HepG2 (cell line): Measurements from ENCODE around the gene SIRPA. TPM values are rescaled to one million over a fixed set of nuclear protein-coding genes. Genes with fewer than 3 reads are reported as not detected.

Experiments
- ATAC-seq: fragments of 200-7000 bp; cut with Tn5 transposase; 3 replicates; pipeline ENCODE4 v1.9.1; 2020; ENCODE audit warnings: mild to moderate bottlenecking, moderate library complexity
- BruUV-seq: library from RNA; stranded (reverse); fragments of 400-500 nt; replicated peaks from 2 replicates; lab custom pipeline; 2021; lab: Mats Ljungman, UMichigan
- CTCF ChIA-PET: fragments of 300-600 bp; formaldehyde crosslinking; extraction: SDS; loops from one replicate; lab custom pipeline; 2021; ENCODE audit warnings: low total read pairs, inconsistent platforms, low intra/inter-chr PET ratio; lab: Yijun Ruan, JAX
- POLR2A ChIA-PET: fragments of 350-600 bp; sonication (Branson Sonifier 250); formaldehyde crosslinking; loops from one replicate; lab custom pipeline; 2020; ENCODE audit warnings: antibody characterized with exemption, inconsistent platforms; lab: Yijun Ruan, JAX
- DNase-seq: peaks from one replicate; pipeline ENCODE4 v3.0.0-alpha.2; 2015; ENCODE audit warnings: low spot score
- FAIRE-seq: peaks from 3 replicates; lab custom pipeline; 2011; peaks lifted over from hg19 to GRCh38; lab: Jason Lieb, UNC
- H2AFZ ChIP-seq: one replicate; pipeline ENCODE4 v1.6.1; 2011; ENCODE audit warnings: low read length, inconsistent platforms
- H3K27ac ChIP-seq: fragments of 300-600 bp; 3 replicates; pipeline ENCODE4 v1.8.0; 2011; ENCODE audit warnings: mixed run types, mild to moderate bottlenecking, mixed read lengths, low read length, inconsistent platforms; ENCODE audit not compliant: insufficient read depth; ENCODE audit errors: extremely low read length
- H3K27me3 ChIP-seq, 2 experiments: fragments of 200-600 bp in 1 of 2; 2 replicates in 1 of 2; 3 replicates in 1 of 2; pipeline versions ENCODE4 v1.6.0 to v1.8.0; 2011; ENCODE audit warnings: low read length in 2 of 2, mild to moderate bottlenecking in 2 of 2, moderate library complexity in 2 of 2, inconsistent platforms in 1 of 2; ENCODE audit not compliant: insufficient read depth in 2 of 2, control insufficient read depth in 1 of 2
- H3K36me3 ChIP-seq, 2 experiments: fragments of 200-600 bp in 1 of 2; replicated peaks in 1 of 2; 2 replicates in 1 of 2; 3 replicates in 1 of 2; pipeline versions ENCODE4 v1.5.1 to v1.8.0; 2011; ENCODE audit warnings: low read length in 2 of 2, inconsistent platforms in 1 of 2; ENCODE audit not compliant: insufficient read depth in 2 of 2, control insufficient read depth in 1 of 2
- H3K4me1 ChIP-seq: 2 replicates; pipeline ENCODE4 v1.5.1; 2012; ENCODE audit warnings: low read length, inconsistent platforms; ENCODE audit not compliant: insufficient read depth
- H3K4me2 ChIP-seq: 2 replicates; pipeline ENCODE4 v1.6.0; 2011; ENCODE audit warnings: low read depth, low read length, inconsistent platforms
- H3K4me3 ChIP-seq, 3 experiments: fragments of 200-600 bp in 1 of 3; sonication (generic), shearing (Covaris generic) in 1 of 3; replicated peaks in 1 of 3; 2 replicates each; pipeline ENCODE4 v1.5.1; 2011 to 2016; ENCODE audit warnings: low read length in 3 of 3, inconsistent platforms in 2 of 3, low read depth in 2 of 3, mild to moderate bottlenecking in 2 of 3, control low read depth in 1 of 3, mixed read lengths in 1 of 3; ENCODE audit not compliant: insufficient read depth in 1 of 3
- H3K79me2 ChIP-seq: one replicate; pipeline ENCODE4 v1.6.1; 2011; ENCODE audit warnings: low read length, inconsistent platforms; ENCODE audit not compliant: insufficient read depth
- H3K9ac ChIP-seq: 2 replicates; pipeline ENCODE4 v1.6.0; 2011; ENCODE audit warnings: mild to moderate bottlenecking, low read depth, low read length, inconsistent platforms; ENCODE audit not compliant: insufficient read depth
- H3K9me3 ChIP-seq: 2 replicates; pipeline ENCODE4 v1.5.1; 2012; ENCODE audit warnings: mild to moderate bottlenecking, low read length
- H4K20me1 ChIP-seq: 2 replicates; pipeline ENCODE4 v1.6.0; 2011; ENCODE audit warnings: inconsistent platforms, mild to moderate bottlenecking, low read length, moderate library complexity; ENCODE audit not compliant: insufficient read depth
- DMAP1 ChIP-seq: IDR thresholded peaks from 2 replicates; pipeline ENCODE4 v1.6.1; 2016
- EEA1 ChIP-seq: sonication (generic); formaldehyde crosslinking; IDR thresholded peaks from 2 replicates; pipeline ENCODE4 v1.5.1; 2020; ENCODE audit warnings: mild to moderate bottlenecking, missing genetic modification reagents, borderline replicate concordance
- HMG20A ChIP-seq: IDR thresholded peaks from 2 replicates; pipeline ENCODE4 v1.6.1; 2016; ENCODE audit warnings: borderline replicate concordance
- RFX1 ChIP-seq: fragments of 450-650 bp; IDR thresholded peaks from 2 replicates; pipeline ENCODE4 v1.6.1; 2017
- SAFB2 ChIP-seq: sonication (generic); formaldehyde crosslinking; IDR thresholded peaks from 2 replicates; pipeline ENCODE4 v1.5.1; 2020; ENCODE audit warnings: missing genetic modification reagents, low read depth, mild to moderate bottlenecking, borderline replicate concordance
- ZNF629 ChIP-seq: sonication (generic); formaldehyde crosslinking; conservative IDR thresholded peaks from 2 replicates; pipeline ENCODE4 v1.5.0; 2020; ENCODE audit warnings: missing genetic modification reagents
- ZNF878 ChIP-seq: sonication (generic); formaldehyde crosslinking; IDR thresholded peaks from 2 replicates; pipeline ENCODE4 v1.8.1; 2023; ENCODE audit warnings: mild to moderate bottlenecking, missing genetic modification reagents, moderate library complexity
- WGBS: methylation state at CpG from one replicate; pipeline ENCODE4 v1.1.6; 2017; ENCODE audit warnings: low lambda C conversion rate; 5-methylcytosine and 5-hydroxymethylcytosine counted together
- in situ Hi-C: cut with HindIII; loops from 2 replicates; pipeline ENCODE4 v1.10.0; 2017; ENCODE audit warnings: low pct_unique_long_range_greater_than_20kb; ENCODE audit not compliant: extremely low pct_ligation_motif_present
- intact Hi-C: fragments of 100-400 bp; cut with micrococcal nuclease; formaldehyde crosslinking; loops from one replicate; pipeline ENCODE4 v1.10.0; 2022; ENCODE audit not compliant: unreplicated experiment
- polyA plus RNA-seq, 8 experiments: library from polyadenylated mRNA; depleted of rRNA in 3 of 8; stranded (reverse) in 7 of 8; unstranded in 1 of 8; fragments of >200 nt; fragmentation: Illumina TruSeq in 4 of 8; extraction: Trizol in 4 of 8; gene quantifications; 2 replicates each; pipeline versions ENCODE4 v1.2.1 to v1.2.3, GENCODE V29; 2011 to 2016; ENCODE audit warnings: low read depth in 4 of 8, missing spikeins in 1 of 8, mixed read lengths in 1 of 8; ENCODE audit not compliant: insufficient read depth in 1 of 8
- total RNA-seq, 5 experiments: library from RNA; depleted of rRNA; stranded (reverse); fragments of >200 nt; fragmentation: Illumina TruSeq; extraction: Trizol; gene quantifications; 2 replicates each; pipeline ENCODE4 v1.2.3, GENCODE V29; 2016; ENCODE audit warnings: low read depth in 1 of 5
- TF ChIP-seq, protein P1 (sequence below): sonication (generic); formaldehyde crosslinking; IDR thresholded peaks from 2 replicates; pipeline ENCODE4 v1.4.0; 2020; ENCODE audit warnings: missing genetic modification reagents

The SIRPA gene
- total and polyA plus RNA-seq, 2 of the 13 experiments (the other 11 are each of a cell fraction or from before 2014, with no cell fraction given) = 7.2 to 17.6 TPM

DNA sequence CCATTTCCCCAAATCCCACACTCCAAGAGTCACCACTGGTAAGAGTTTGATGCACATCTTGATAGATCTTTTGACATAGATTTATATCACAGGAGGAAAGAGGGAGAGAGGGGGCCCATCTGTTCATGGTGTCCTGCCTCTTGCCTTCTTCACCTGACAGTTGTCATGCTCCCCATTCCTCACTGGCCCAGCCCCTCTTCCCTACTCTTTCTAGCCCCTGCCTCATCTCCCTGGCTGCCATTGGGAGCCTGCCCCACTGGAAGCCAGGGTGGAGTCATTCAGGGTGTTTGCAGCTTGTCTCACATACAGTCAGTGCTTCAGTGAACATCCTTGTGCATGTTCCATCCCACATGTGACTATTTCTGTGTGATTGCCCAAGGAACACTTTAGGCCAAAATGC is 27.6 kb downstream of the SIRPA start:
- Histone ChIP-seq H3K79me2 (no peaks in the 10 kb centered on the region), H3K36me3 (peaks cover 0 to 8% of the 10 kb centered on the region in 2 experiments; a peak in 1 of 5 replicates), H3K9me3 (no peaks in the 10 kb centered on the region), H3K4me2 (no peak overlapping the region), H2AFZ (no peak overlapping the region), H3K27me3 (no peaks in the 10 kb centered on the region), H3K4me1 (peaks cover 15% of the 10 kb centered on the region), H3K4me3 (no peak overlapping the region), H4K20me1 (no peaks in the 10 kb centered on the region), H3K27ac (no peak overlapping the region), H3K9ac (no peak overlapping the region)
- in situ Hi-C loops = no loop called here
- intact Hi-C loops = no loop called here
- DNase-seq (no peak), FAIRE-seq (no peak), ATAC-seq (no peak)
- TF ChIP-seq EEA1 (CRISPR knock-in tag) = no peak
- CTCF ChIA-PET = no interaction called here
- BruUV-seq = no TSS peak
- POLR2A ChIA-PET = no interaction called here

DNA sequence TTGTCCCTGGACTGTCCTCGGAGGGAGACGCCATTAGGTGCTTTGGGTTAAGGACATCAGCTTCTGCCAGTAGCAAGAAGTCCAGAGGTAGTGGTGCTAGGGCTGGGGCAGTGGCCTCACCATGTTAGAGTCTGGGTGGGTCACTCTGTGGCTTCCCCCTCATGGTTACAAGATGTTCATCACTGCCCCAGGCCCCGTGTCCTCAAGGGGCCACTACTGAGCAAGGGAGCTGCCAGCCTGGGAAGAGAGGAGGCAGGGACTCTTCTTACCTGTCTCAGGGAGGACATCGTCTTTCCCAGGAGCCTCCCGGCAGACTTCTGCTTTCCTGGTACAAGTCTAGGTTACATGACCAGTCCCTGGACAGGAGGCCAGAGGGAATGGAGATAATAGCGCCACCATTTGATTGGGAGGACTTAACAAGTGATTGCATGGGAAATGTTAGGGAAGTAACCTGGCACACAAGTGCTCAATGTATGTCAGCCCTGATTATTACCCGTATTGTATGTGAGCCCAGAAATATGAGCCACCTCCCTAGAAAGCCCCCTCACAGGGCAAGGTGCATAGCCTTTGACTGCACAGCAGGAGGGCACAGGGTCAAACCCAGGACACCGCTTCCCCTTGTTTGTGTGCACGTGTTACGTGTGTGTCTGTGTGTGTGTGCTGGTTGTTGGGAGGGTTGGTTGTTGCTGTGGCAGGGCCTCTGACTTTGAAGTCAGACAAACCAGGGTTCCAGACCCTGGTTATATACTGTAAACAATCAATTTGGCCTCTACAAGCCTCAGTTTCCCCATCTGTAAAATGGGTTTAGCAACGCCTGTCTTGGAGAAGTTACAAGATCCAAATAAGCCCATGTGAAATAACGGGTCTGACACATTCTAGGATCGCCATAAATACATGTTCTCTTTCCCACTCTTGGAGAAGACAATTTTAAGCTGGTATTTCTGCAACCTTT is 30.0 kb downstream of the SIRPA start:
- WGBS = 85% methylated on average over 13 of the region's 13 CpGs
- CTCF ChIA-PET = no interaction called here
- TF ChIP-seq ZNF629 (CRISPR knock-in tag) (peak; percentile 90), ZNF878 (CRISPR knock-in tag) (no peak), SAFB2 (no peak), HMG20A (CRISPR knock-in tag) (no peak), DMAP1 (CRISPR knock-in tag) (no peak), RFX1 (no peak)
- TF ChIP-seq, protein P1, sequence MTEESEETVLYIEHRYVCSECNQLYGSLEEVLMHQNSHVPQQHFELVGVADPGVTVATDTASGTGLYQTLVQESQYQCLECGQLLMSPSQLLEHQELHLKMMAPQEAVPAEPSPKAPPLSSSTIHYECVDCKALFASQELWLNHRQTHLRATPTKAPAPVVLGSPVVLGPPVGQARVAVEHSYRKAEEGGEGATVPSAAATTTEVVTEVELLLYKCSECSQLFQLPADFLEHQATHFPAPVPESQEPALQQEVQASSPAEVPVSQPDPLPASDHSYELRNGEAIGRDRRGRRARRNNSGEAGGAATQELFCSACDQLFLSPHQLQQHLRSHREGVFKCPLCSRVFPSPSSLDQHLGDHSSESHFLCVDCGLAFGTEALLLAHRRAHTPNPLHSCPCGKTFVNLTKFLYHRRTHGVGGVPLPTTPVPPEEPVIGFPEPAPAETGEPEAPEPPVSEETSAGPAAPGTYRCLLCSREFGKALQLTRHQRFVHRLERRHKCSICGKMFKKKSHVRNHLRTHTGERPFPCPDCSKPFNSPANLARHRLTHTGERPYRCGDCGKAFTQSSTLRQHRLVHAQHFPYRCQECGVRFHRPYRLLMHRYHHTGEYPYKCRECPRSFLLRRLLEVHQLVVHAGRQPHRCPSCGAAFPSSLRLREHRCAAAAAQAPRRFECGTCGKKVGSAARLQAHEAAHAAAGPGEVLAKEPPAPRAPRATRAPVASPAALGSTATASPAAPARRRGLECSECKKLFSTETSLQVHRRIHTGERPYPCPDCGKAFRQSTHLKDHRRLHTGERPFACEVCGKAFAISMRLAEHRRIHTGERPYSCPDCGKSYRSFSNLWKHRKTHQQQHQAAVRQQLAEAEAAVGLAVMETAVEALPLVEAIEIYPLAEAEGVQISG = peak; percentile 83
- TF ChIP-seq, all 625 proteins: peak for 2
- FAIRE-seq (no peak), DNase-seq (no peak), ATAC-seq (no peak)
- Histone ChIP-seq H3K36me3 (peaks cover 0 to 8% of the 10 kb centered on the region in 2 experiments; a peak in 1 of 5 replicates), H3K9me3 (no peaks in the 10 kb centered on the region), H3K27ac (no peak overlapping the region), H3K4me3 (no peak overlapping the region), H3K27me3 (no peaks in the 10 kb centered on the region), H3K4me1 (peaks cover 17% of the 10 kb centered on the region), H3K79me2 (no peaks in the 10 kb centered on the region), H3K9ac (no peak overlapping the region), H3K4me2 (no peak overlapping the region), H2AFZ (no peak overlapping the region), H4K20me1 (no peaks in the 10 kb centered on the region)
- POLR2A ChIA-PET = no interaction called here
- BruUV-seq = no TSS peak
- intact Hi-C loops (no loop called here), in situ Hi-C loops (no loop called here)
